Pancreas (tissue), 10 donors: ENCODE data around the gene SLC12A3. TPM values are rescaled to one million over a fixed set of nuclear protein-coding genes. Genes with fewer than 3 reads are reported as not detected.
"Not testable (repeated sequence)": the region's sequence is repeated elsewhere in the genome, so short reads cannot be mapped to it uniquely, and the experiment has no call there.

Source experiments
- ATAC-seq, 4 donors: fragments of 200-7000 bp; cut with Tn5 transposase; one replicate each; pipeline versions ENCODE4 v1.8.0 to v1.9.1; 2020; ENCODE audit warnings: mild to moderate bottlenecking in 4 of 4, moderate library complexity in 4 of 4
- DNase-seq, 6 donors: peaks; one replicate each; pipeline ENCODE4 v3.0.0-alpha.2; 2020
- FAIRE-seq: peaks from 2 replicates; lab custom pipeline; 2012; peaks lifted over from hg19 to GRCh38; lab: Jason Lieb, UNC
- H3K27ac ChIP-seq, 4 donors: fragments of 200-600 bp; sonication (generic); 1 replicate in 3 of 4; 2 replicates in 1 of 4; pipeline versions ENCODE4 v1.5.0 to v1.8.0; 2020
- H3K27me3 ChIP-seq, 4 donors: fragments of 200-600 bp; one replicate each; pipeline ENCODE4 v1.8.0; 2021
- H3K36me3 ChIP-seq, 3 donors: fragments of 200-600 bp; sonication (generic) in 1 of 3; one replicate each; pipeline versions ENCODE4 v1.5.0 to v1.8.0; 2020 to 2021
- H3K4me1 ChIP-seq, 3 donors: fragments of 200-600 bp; one replicate each; pipeline ENCODE4 v1.8.0; 2021
- H3K4me3 ChIP-seq, 4 donors: fragments of 200-600 bp; sonication (generic) in 2 of 4; one replicate each; pipeline versions ENCODE4 v1.5.0 to v1.8.0; 2020 to 2021
- H3K9me3 ChIP-seq, 4 donors: fragments of 200-600 bp; one replicate each; pipeline ENCODE4 v1.8.0; 2021
- CTCF ChIP-seq, 4 donors: fragments of 200-600 bp; sonication (generic) in 3 of 4; IDR thresholded peaks; one replicate each; pipeline versions ENCODE4 v1.5.0 to v1.8.0; 2021; ENCODE audit warnings: antibody characterized with exemption in 4 of 4
- WGBS, 2 donors: extraction: QIAGEN DNeasy Blood & Tissue Kit; methylation state at CpG; one replicate each; pipeline ENCODE4 v1.1.7; 2013; 5-methylcytosine and 5-hydroxymethylcytosine counted together
- intact Hi-C, 3 donors: fragments of 100-400 bp; cut with DNase I; formaldehyde crosslinking; loops; one replicate each; pipeline versions ENCODE4 v1.11.1 to v1.14.2; 2022
- polyA plus RNA-seq, 2 donors: library from polyadenylated mRNA; stranded (reverse); fragments of 200-250 nt; gene quantifications; one replicate each; pipeline ENCODE4 v1.2.3, GENCODE V29; 2013
- total RNA-seq, 6 donors: library from RNA; stranded (reverse); fragmentation: NEBNext Ultra II Directional in 4 of 6; extraction: Animal tissue kit (Norgen Biotek cat#: 25700) in 4 of 6; gene quantifications; one replicate each; pipeline versions ENCODE4 v1.2.1 to v1.2.4, GENCODE V29; 2021 to 2023
- donor health status: healthy with polysubstance abuse.
- donor health status: DM: no; HTN: no; CAD: no; lungs with moderate emphysema.
- donor health status: DM: no; HTN: no; CAD: no.
- donor health status: control.
- donor health status: control.
- donor health status: Bipolar disorder and iron deficiency.
- donor health status: DM: yes; HTN: yes; CAD: no.
- donor health status: DM: no; HTN: no; CAD: no.
- donor health status: DM: no; HTN: no; CAD: no.
- donor health status: DM: yes; HTN: yes; CAD: no.

The SLC12A3 gene
- total and polyA plus RNA-seq, 8 donors = 0.04 to 0.12 (median 0.06) TPM; not detected in 1

- no peaks in the 10 kb centered on the region for H3K36me3 ChIP-seq
- intact Hi-C loops = no loop called here
- no peak for FAIRE-seq
- H3K27me3 ChIP-seq = no peaks in the 10 kb centered on the region
- H3K9me3 ChIP-seq = no peaks in the 10 kb centered on the region
- ATAC-seq = no peak
- DNase-seq = no peak
- 89 to 95% methylated on average over 10 to 12 of the region's 12 CpGs for WGBS, 2 donors
- TF ChIP-seq CTCF (IDR thresholded peaks at IDR 0.05) = no peak
- H3K27ac ChIP-seq = no peak overlapping the region
- H3K4me3 ChIP-seq = no peak overlapping the region
- no peaks in the 10 kb centered on the region for H3K4me1 ChIP-seq
These were observed 15.2 kb downstream of the SLC12A3 start for GRCh38 chr16:56880176-56880575.

DNA sequence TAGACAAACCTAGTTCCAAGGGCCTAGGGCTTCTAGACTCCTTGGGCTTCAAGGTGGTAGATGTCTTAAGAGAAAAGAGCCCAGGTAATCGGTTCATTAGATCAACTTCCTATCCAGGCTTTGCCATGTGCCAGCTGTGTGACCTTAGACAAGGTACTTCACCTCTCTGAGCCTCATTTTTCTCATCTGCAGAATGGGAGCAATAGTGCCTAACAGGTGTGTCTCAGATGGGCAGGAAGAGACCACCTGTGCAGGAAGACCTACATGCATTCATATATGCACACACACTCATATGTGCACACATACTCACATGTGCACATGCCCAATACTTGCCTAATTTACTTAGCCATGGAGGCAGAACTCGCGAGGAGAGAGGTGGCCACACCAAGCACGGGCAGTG is 15.7 kb downstream of the SLC12A3 start:
- ATAC-seq = no peak
- Histone ChIP-seq H3K4me1 (no peaks in the 10 kb centered on the region), H3K27me3 (no peaks in the 10 kb centered on the region), H3K36me3 (no peaks in the 10 kb centered on the region), H3K9me3 (no peaks in the 10 kb centered on the region), H3K27ac (no peak overlapping the region), H3K4me3 (no peak overlapping the region)
- no peak for DNase-seq
- intact Hi-C loops = no loop called here
- TF ChIP-seq CTCF (IDR thresholded peaks at IDR 0.05) = no peak
- no peak for FAIRE-seq
- 88 to 91% methylated on average over 4 of the region's 4 CpGs for WGBS, 2 donors

DNA sequence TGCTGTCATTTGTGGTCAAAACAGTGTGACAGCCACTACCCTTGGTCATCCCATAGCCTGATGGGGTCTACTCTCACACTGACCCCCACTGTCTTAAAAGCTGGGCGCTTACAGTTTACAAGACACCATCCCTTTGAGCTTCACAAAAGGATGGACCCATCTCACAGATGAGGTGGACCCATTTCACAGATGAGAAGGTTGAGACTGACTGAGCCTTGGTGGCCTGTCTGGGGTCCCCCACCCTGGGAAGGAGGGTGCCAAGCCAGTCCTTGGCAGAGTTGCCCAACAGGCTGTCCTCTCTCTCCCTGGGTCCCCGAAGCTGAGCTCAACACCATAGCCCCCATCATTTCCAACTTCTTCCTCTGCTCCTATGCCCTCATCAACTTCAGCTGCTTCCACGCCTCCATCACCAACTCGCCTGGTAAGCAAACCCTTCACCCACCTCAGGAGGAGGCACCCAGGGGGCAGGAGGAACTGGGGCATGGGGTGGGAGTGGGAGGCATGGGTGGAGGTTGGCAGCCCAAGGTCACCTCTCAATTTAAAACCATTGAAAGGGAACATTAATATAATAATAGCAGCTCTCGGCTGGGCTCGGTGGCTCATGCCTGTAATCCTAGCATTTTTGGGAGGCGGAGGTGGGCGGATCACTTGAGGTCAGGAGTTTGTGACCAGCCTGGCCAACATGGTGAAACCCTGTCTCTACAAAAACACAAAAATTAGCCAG is 17.2 kb downstream of the SLC12A3 start:
- FAIRE-seq (no peak), DNase-seq (no peak), ATAC-seq (no peak)
- Histone ChIP-seq H3K36me3 (no peaks in the 10 kb centered on the region), H3K27me3 (no peaks in the 10 kb centered on the region), H3K4me1 (no peaks in the 10 kb centered on the region), H3K9me3 (no peaks in the 10 kb centered on the region), H3K4me3 (no peak overlapping the region), H3K27ac (no peak overlapping the region)
- no peak for TF ChIP-seq CTCF (IDR thresholded peaks at IDR 0.05)
- WGBS, 2 donors = 85 to 91% methylated on average over 8 of the region's 8 CpGs
- intact Hi-C loops = no loop called here

GRCh38 chr16:56883586-56883985 is 18.6 kb downstream of the SLC12A3 start:
- 92 to 93% methylated on average over 2 of the region's 2 CpGs for WGBS, 2 donors
- DNase-seq (no peak), FAIRE-seq (no peak), ATAC-seq (no peak)
- Histone ChIP-seq H3K4me3 (no peak overlapping the region), H3K27ac (no peak overlapping the region), H3K27me3 (no peaks in the 10 kb centered on the region), H3K4me1 (no peaks in the 10 kb centered on the region), H3K9me3 (no peaks in the 10 kb centered on the region), H3K36me3 (no peaks in the 10 kb centered on the region)
- intact Hi-C loops = no loop called here
- TF ChIP-seq CTCF (IDR thresholded peaks at IDR 0.05) = no peak

DNA sequence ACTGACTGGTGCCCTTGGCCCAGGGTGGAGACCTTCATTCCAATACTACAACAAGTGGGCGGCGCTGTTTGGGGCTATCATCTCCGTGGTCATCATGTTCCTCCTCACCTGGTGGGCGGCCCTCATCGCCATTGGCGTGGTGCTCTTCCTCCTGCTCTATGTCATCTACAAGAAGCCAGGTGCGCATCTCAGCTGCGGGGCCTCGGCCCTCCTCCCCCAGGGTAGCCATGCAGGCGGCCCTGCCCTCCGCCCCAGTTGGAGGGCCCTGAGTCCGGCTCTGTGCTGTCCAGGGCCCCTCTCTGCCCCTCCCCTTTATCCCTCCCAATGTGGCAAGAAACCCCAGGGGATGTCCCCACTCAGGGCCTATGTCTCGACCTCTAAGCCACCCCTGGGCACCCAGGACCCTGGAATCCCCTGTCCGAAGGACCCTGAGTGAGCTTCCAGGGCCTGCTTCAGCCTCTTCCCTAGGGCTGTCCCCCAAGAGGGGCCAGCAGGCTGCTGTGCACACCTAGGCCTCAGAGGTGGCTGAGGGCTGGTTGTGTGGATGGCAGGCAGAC is 19.1 kb downstream of the SLC12A3 start:
- Histone ChIP-seq H3K9me3 (no peaks in the 10 kb centered on the region), H3K27ac (no peak overlapping the region), H3K36me3 (no peaks in the 10 kb centered on the region), H3K4me1 (no peaks in the 10 kb centered on the region), H3K4me3 (no peak overlapping the region), H3K27me3 (no peaks in the 10 kb centered on the region)
- WGBS, 2 donors = 96 to 97% methylated on average over 13 to 14 of the region's 14 CpGs
- no peak for FAIRE-seq
- DNase-seq = no peak
- no peak for TF ChIP-seq CTCF (IDR thresholded peaks at IDR 0.05)
- intact Hi-C loops = no loop called here
- no peak for ATAC-seq

GRCh38 chr16:56884929-56885328 is 19.9 kb downstream of the SLC12A3 start:
- H3K4me1 ChIP-seq, H3K9me3 ChIP-seq, FAIRE-seq, H3K36me3 ChIP-seq, H3K4me3 ChIP-seq, intact Hi-C loops, H3K27me3 ChIP-seq, H3K27ac ChIP-seq: not testable (repeated sequence)
- ATAC-seq (peak; percentile 39 to 79 (median 75)), DNase-seq (peak in 4 of 6 donors; percentile 45 to 71 (median 58))
- 49 to 53% methylated on average over 13 of the region's 13 CpGs for WGBS, 2 donors
